Adipose tissue (tissue), 3 donors: ENCODE measurements around the gene MTHFD2L. TPM values are rescaled to one million over a fixed set of nuclear protein-coding genes. Genes with fewer than 3 reads are reported as not detected.

Experiments
- polyA plus RNA-seq, 3 donors: library from polyadenylated mRNA; stranded (reverse); fragments of 200-250 nt; gene quantifications; one replicate each; pipeline ENCODE4 v1.2.3, GENCODE V29; 2013
- donor health status: healthy with polysubstance abuse.
- donor health status: Bipolar disorder and iron deficiency.
- donor health status: healthy.

MTHFD2L gene
- polyA plus RNA-seq, 3 donors: 4.5 to 7.8 (median 5.1) TPM

Other genes starting within 250 kb of the MTHFD2L start
- 1 to 10 TPM in 1 of 3 donors, under 1 TPM in 2; 0.31 to 1.1 (median 0.67) TPM for gene PF4, start 176.1 kb upstream of the MTHFD2L start, polyA plus RNA-seq
- 1 to 10 TPM in 1 of 3 donors, under 1 TPM in 1, not detected in 1; 0.62 to 4.4 TPM for gene PPBP, start 169.9 kb upstream of the MTHFD2L start, polyA plus RNA-seq
- gene CXCL5, start 159.4 kb upstream of the MTHFD2L start, polyA plus RNA-seq: 1 to 10 TPM in 1 of 3 donors, under 1 TPM in 2; 0.06 to 5.4 (median 0.34) TPM
- gene CXCL3, start 119.4 kb upstream of the MTHFD2L start, polyA plus RNA-seq: 10 to 100 TPM in 1 of 3 donors, 1 to 10 TPM in 1, under 1 TPM in 1; 0.86 to 63.6 (median 4.4) TPM
- 100 to 1,000 TPM in 1 of 3 donors, 10 to 100 TPM in 2; 32.6 to 314 (median 78.2) TPM for gene CXCL2, start 58.9 kb upstream of the MTHFD2L start, polyA plus RNA-seq
- gene EPGN, start 150.4 kb downstream of the MTHFD2L start, polyA plus RNA-seq: under 1 TPM in 2 of 3 donors, not detected in 1; 0.06 to 0.97 TPM
- gene EREG, start 207.0 kb downstream of the MTHFD2L start, polyA plus RNA-seq: 1 to 10 TPM in 1 of 3 donors, under 1 TPM in 2; 0.03 to 4.0 (median 0.45) TPM